ENCODE data around the gene A2M. TPM values are rescaled to one million over a fixed set of nuclear protein-coding genes. Genes with fewer than 3 reads are reported as not detected.

The A2M gene
- total and polyA plus RNA-seq, 4 donors: 377 to 2,674 (median 775) TPM

DNA sequence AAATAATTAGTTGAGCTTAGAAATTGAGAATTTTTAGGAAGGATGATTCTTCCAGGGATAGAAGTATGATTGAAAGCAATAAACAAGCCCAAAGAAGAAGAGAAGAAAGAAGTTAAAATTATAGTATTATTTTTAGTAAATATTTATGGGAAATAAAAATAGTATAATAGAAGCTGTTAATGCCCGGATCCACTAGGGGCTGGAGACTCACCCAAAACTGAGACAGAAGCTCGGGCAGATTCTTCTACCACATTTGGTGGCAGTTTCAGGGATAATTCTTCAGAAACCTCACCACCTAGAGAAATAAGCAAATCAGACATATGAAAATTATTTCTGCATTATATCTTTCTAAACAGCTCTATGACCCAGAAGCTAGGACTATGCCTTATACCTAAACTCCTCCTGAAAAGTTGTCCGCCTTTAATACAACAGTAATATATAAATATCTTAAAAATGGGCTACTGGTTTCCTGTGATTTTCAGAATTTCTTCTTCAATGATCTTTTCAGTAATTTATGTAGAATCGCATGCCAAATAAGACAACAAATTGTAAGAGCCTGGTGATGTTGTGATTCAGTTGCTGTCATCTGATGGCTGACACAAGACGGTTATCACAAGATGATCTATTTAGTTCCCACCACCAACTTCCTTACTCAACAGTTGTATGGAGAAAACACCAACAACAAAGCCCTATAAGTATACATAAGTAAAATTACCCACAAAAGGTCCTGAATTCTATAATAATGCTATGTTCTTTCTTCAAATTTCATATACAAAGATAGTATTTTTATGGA is 35.6 kb downstream of the A2M start:
- Histone ChIP-seq H3K9ac (ENCODE audit: insufficient read depth in 1 of 2, low read length in 2 of 2) (no peak overlapping the region), H3K4me1 (ENCODE audit: control insufficient read depth in 5 of 5, insufficient read depth in 5 of 5, low read length in 5 of 5) (peaks cover 0 to 4% (median 0%) of the 10 kb centered on the region in 5 donors), H3K27me3 (ENCODE audit: control insufficient read depth in 3 of 3, insufficient read depth in 3 of 3, low read length in 2 of 3) (no peaks in the 10 kb centered on the region), H3K27ac (ENCODE audit: low read depth in 1 of 2, low read length in 1 of 2) (no peak overlapping the region), H3K4me3 (no peak overlapping the region), H3K36me3 (ENCODE audit: control insufficient read depth in 4 of 4, insufficient read depth in 4 of 4, low read length in 4 of 4) (peaks cover 13 to 64% (median 27%) of the 10 kb centered on the region in 4 donors), H3K9me3 (ENCODE audit: control insufficient read depth in 4 of 4, insufficient read depth in 3 of 4, low read length in 3 of 4) (peaks cover 0 to 5% (median 4%) of the 10 kb centered on the region in 4 donors)
- TF ChIP-seq, protein P1, sequence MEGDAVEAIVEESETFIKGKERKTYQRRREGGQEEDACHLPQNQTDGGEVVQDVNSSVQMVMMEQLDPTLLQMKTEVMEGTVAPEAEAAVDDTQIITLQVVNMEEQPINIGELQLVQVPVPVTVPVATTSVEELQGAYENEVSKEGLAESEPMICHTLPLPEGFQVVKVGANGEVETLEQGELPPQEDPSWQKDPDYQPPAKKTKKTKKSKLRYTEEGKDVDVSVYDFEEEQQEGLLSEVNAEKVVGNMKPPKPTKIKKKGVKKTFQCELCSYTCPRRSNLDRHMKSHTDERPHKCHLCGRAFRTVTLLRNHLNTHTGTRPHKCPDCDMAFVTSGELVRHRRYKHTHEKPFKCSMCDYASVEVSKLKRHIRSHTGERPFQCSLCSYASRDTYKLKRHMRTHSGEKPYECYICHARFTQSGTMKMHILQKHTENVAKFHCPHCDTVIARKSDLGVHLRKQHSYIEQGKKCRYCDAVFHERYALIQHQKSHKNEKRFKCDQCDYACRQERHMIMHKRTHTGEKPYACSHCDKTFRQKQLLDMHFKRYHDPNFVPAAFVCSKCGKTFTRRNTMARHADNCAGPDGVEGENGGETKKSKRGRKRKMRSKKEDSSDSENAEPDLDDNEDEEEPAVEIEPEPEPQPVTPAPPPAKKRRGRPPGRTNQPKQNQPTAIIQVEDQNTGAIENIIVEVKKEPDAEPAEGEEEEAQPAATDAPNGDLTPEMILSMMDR (IDR thresholded peaks at IDR 0.05; ENCODE audit: control extremely low read depth, extremely low read depth): no peak
- no peak for ATAC-seq (ENCODE audit: insufficient read depth, low FRiP score)
- WGBS, 2 donors: 94 to 96% methylated on average over 5 of the region's 5 CpGs
- no peak for DNase-seq

DNA sequence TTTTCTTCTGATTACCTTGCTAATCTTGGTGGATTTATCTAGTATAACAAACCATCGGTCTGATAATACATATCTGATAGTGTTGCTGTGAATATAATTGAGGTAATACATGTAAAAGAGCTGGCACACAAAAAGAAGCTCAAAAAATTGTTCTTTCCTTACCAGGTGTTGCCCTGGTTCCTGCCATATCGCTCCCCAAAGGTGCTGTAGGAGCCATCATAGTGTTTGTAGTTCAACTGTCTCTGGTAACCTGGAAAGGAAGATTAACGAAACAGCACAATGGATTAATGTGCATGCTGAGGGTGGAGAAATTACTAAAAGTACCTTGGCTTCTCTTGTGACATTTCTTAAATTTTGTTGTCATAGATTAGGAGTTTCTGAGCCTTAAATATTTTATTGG is 36.6 kb downstream of the A2M start:
- H3K27ac ChIP-seq (ENCODE audit: low read depth in 1 of 2, low read length in 1 of 2): no peak overlapping the region
- H3K4me3 ChIP-seq: no peak overlapping the region
- H3K27me3 ChIP-seq (ENCODE audit: control insufficient read depth in 3 of 3, insufficient read depth in 3 of 3, low read length in 2 of 3): no peaks in the 10 kb centered on the region
- ATAC-seq (ENCODE audit: insufficient read depth, low FRiP score): no peak
- TF ChIP-seq, protein P1 (IDR thresholded peaks at IDR 0.05; ENCODE audit: control extremely low read depth, extremely low read depth): no peak
- H3K4me1 ChIP-seq (ENCODE audit: control insufficient read depth in 5 of 5, insufficient read depth in 5 of 5, low read length in 5 of 5): peaks cover 0 to 4% (median 0%) of the 10 kb centered on the region in 5 donors
- 90 to 95% methylated on average over 3 of the region's 3 CpGs for WGBS, 2 donors
- H3K9me3 ChIP-seq (ENCODE audit: control insufficient read depth in 4 of 4, insufficient read depth in 3 of 4, low read length in 3 of 4): peaks cover 0 to 5% (median 4%) of the 10 kb centered on the region in 4 donors
- H3K36me3 ChIP-seq (ENCODE audit: control insufficient read depth in 4 of 4, insufficient read depth in 4 of 4, low read length in 4 of 4): peaks cover 13 to 66% (median 33%) of the 10 kb centered on the region in 4 donors
- no peak for DNase-seq
- no peak overlapping the region for H3K9ac ChIP-seq (ENCODE audit: insufficient read depth in 1 of 2, low read length in 2 of 2)

- WGBS, 2 donors: 85 to 95% methylated on average over 5 of the region's 5 CpGs
- ATAC-seq (ENCODE audit: insufficient read depth, low FRiP score) (no peak), DNase-seq (no peak)
- TF ChIP-seq, protein P1 (IDR thresholded peaks at IDR 0.05; ENCODE audit: control extremely low read depth, extremely low read depth): no peak
- Histone ChIP-seq H3K36me3 (ENCODE audit: control insufficient read depth in 4 of 4, insufficient read depth in 4 of 4, low read length in 4 of 4) (peaks cover 11 to 74% (median 39%) of the 10 kb centered on the region in 4 donors), H3K4me3 (no peak overlapping the region), H3K27me3 (ENCODE audit: control insufficient read depth in 3 of 3, insufficient read depth in 3 of 3, low read length in 2 of 3) (no peaks in the 10 kb centered on the region), H3K27ac (ENCODE audit: low read depth in 1 of 2, low read length in 1 of 2) (no peak overlapping the region), H3K9ac (ENCODE audit: insufficient read depth in 1 of 2, low read length in 2 of 2) (peak overlapping the region in 1 of 2 donors; percentile 21), H3K4me1 (ENCODE audit: control insufficient read depth in 5 of 5, insufficient read depth in 5 of 5, low read length in 5 of 5) (peaks cover 0 to 4% (median 0%) of the 10 kb centered on the region in 5 donors), H3K9me3 (ENCODE audit: control insufficient read depth in 4 of 4, insufficient read depth in 3 of 4, low read length in 3 of 4) (peaks cover 0 to 3% (median 0%) of the 10 kb centered on the region in 4 donors)
Measured at GRCh38 chr12:9077152-9078031, 38.3 kb downstream of the A2M start.

Data from lung (tissue), 12 donors.